NB4 (cell line): ENCODE data around the gene XPNPEP1.

ENCODE experiments used
- CTCF ChIP-seq: IDR thresholded peaks from one replicate; pipeline ENCODE4 v1.5.1; 2012; ENCODE audit warnings: low read depth, low read length
- MAX ChIP-seq: IDR thresholded peaks from 2 replicates; pipeline ENCODE4 v1.6.1; 2011; ENCODE audit warnings: low read depth, low read length
- POLR2A ChIP-seq: IDR thresholded peaks from 2 replicates; pipeline ENCODE4 v1.6.1; 2011; ENCODE audit warnings: mild to moderate bottlenecking; ENCODE audit not compliant: insufficient read length; ENCODE audit errors: extremely low read depth

GRCh38 chr10:109906316-109906715 lies 17.0 kb downstream of the XPNPEP1 start:
- TF ChIP-seq CTCF (no peak), POLR2A (no peak), MAX (no peak)
